GM23248 (cell line): ENCODE measurements around the gene AOPEP.

ENCODE experiments used
- EZH2 ChIP-seq: fragments of 200-600 bp; sonication (generic); IDR thresholded peaks from 2 replicates; pipeline ENCODE4 v1.6.1; 2018; ENCODE audit warnings: antibody characterized with exemption, mild to moderate bottlenecking; ENCODE audit not compliant: insufficient read depth, poor library complexity, severe bottlenecking
- EZH2phosphoT487 ChIP-seq: fragments of 200-600 bp; sonication (generic); IDR thresholded peaks from 2 replicates; pipeline ENCODE4 v1.6.1; 2018; ENCODE audit warnings: antibody characterized with exemption, moderate library complexity, mild to moderate bottlenecking, low read depth; ENCODE audit not compliant: insufficient read depth

DNA sequence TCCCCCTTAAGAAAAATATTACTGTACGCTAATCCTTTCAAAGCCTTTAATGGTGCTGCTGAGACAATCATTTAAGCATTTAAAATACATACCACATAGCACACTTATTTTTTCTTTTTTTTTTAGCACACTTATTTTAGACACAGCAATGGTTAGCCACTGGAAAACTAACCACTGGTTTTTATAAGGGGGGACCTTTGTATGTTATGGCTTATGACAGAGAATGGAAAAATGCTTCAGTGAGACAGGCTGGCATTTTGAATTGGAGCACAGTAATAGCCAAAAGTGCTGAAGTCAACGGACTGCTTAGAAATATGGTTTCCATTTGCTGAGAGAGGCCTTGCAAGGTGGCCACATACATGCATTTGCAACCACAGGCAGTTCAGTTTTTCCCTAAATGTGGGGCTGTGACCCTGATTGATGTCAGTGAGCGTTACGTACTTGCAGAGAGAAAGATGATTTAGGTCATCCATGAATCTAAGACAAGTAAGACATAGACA lies 28.5 kb downstream of the AOPEP start:
- TF ChIP-seq EZH2, result no peak
- no peak for TF ChIP-seq EZH2phosphoT487
